Iris pigment epithelial cell (primary cell): ENCODE data around the gene PPP2R2C.

Experiments used
- DNase-seq: peaks from one replicate; pipeline ENCODE4 v3.0.0-alpha.2; 2011; ENCODE audit warnings: low read depth

Gene PPP2R2C

GRCh38 chr4:6342530-6343293 is 129.7 kb downstream of the PPP2R2C start:
- no peak for DNase-seq

- DNase-seq = no peak
These were observed 130.7 kb downstream of the PPP2R2C start for GRCh38 chr4:6341696-6342095.

GRCh38 chr4:6340446-6341015 is 131.9 kb downstream of the PPP2R2C start:
- DNase-seq = no peak

- no peak for DNase-seq
These were observed 132.5 kb downstream of the PPP2R2C start for GRCh38 chr4:6339818-6340445.

GRCh38 chr4:6338951-6339817 is 133.2 kb downstream of the PPP2R2C start:
- no peak for DNase-seq

- DNase-seq = no peak
These were observed 134.1 kb downstream of the PPP2R2C start for GRCh38 chr4:6338175-6338950.

GRCh38 chr4:6337331-6337935 is 135.0 kb downstream of the PPP2R2C start:
- no peak for DNase-seq

- no peak for DNase-seq
These were observed 136.2 kb downstream of the PPP2R2C start for GRCh38 chr4:6336166-6336565.

- no peak for DNase-seq
These were observed 137.3 kb downstream of the PPP2R2C start for GRCh38 chr4:6335040-6335590.

- no peak for DNase-seq
These were observed 138.1 kb downstream of the PPP2R2C start for GRCh38 chr4:6334203-6334887.

- peak; percentile 25 for DNase-seq
These were observed 138.9 kb downstream of the PPP2R2C start for GRCh38 chr4:6333301-6334202.

GRCh38 chr4:6332669-6333050 is 139.8 kb downstream of the PPP2R2C start:
- DNase-seq = no peak

GRCh38 chr4:6332042-6332668 is 140.3 kb downstream of the PPP2R2C start:
- DNase-seq = peak; percentile 11

- DNase-seq = no peak
These were observed 140.9 kb downstream of the PPP2R2C start for GRCh38 chr4:6331468-6331867.

GRCh38 chr4:6331018-6331417 is 141.4 kb downstream of the PPP2R2C start:
- DNase-seq = peak; percentile 20

GRCh38 chr4:6330384-6330767 is 142.0 kb downstream of the PPP2R2C start:
- DNase-seq = no peak

- DNase-seq = no peak
These were observed 142.7 kb downstream of the PPP2R2C start for GRCh38 chr4:6329478-6330383.

- DNase-seq = no peak
These were observed 143.9 kb downstream of the PPP2R2C start for GRCh38 chr4:6328526-6328925.
